Uterus (tissue), 2 donors: ENCODE measurements around the gene DBF4B.

ENCODE experiments used
- CTCF ChIP-seq, 4 experiments: fragments of 200-600 bp in 2 of 4; fragments of 450-650 bp in 2 of 4; sonication (generic) in 2 of 4; IDR thresholded peaks; one replicate each; pipeline ENCODE4 v1.5.1; 2016 to 2019; ENCODE audit warnings: antibody characterized with exemption in 4 of 4, mild to moderate bottlenecking in 2 of 4, moderate library complexity in 1 of 4
- POLR2A ChIP-seq, 2 donors: fragments of 450-650 bp; IDR thresholded peaks; one replicate each; pipeline ENCODE4 v1.6.1; 2016; ENCODE audit warnings: antibody characterized with exemption in 2 of 2, mild to moderate bottlenecking in 1 of 2, moderate library complexity in 1 of 2

GRCh38 chr17:44751806-44752205 is 43.3 kb downstream of the DBF4B start:
- TF ChIP-seq CTCF (IDR thresholded peaks at IDR 0.05) (no peak), POLR2A (IDR thresholded peaks at IDR 0.05) (no peak)
